LNCAP (cell line): ENCODE data around the gene ASIC2.

Source experiments
- CTCF ChIP-seq: fragments of 450-650 bp; IDR thresholded peaks from 2 replicates; pipeline ENCODE4 v1.5.1; 2017; ENCODE audit warnings: mild to moderate bottlenecking

ASIC2 gene

DNA sequence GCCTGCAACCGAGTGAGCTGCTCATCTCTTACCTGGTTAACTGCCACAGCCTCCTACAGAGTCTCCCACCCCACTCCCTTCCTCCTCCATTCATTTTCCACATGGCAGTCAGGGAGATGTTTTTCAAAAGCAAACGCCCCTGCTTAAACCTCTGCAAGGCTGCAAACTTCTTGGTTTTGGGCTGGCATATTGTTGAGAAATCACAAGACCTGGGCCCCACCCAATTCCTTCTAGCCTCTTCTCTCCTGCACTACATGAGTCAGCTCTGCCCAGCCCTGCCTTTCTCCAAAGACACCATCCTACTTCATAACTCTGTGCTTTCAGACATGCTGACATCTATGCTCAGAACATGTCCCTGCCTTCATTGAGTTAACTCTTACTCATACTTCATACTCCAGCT, 165.4 kb downstream of the ASIC2 start:
- no peak for TF ChIP-seq CTCF

GRCh38 chr17:33126086-33126485, 167.0 kb downstream of the ASIC2 start:
- TF ChIP-seq CTCF: no peak

DNA sequence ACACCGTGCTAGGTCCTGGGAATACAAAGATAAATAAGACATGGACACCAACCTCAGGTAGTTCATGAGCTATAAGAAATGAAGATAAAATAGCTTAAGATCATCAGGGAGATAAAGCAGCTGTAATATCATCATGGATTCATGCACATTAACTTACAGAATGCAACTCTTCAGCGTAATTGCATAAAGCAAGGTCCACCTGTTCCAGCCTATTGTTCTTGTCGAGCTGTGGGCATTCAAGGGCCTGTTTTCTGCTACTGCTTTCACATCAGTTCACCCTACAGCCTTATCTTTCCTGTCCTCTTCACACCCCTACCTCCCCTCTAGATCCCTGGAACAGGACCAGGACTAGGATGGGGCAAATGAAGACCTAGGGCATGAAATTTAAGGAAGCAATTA, 167.5 kb downstream of the ASIC2 start:
- TF ChIP-seq CTCF: no peak

DNA sequence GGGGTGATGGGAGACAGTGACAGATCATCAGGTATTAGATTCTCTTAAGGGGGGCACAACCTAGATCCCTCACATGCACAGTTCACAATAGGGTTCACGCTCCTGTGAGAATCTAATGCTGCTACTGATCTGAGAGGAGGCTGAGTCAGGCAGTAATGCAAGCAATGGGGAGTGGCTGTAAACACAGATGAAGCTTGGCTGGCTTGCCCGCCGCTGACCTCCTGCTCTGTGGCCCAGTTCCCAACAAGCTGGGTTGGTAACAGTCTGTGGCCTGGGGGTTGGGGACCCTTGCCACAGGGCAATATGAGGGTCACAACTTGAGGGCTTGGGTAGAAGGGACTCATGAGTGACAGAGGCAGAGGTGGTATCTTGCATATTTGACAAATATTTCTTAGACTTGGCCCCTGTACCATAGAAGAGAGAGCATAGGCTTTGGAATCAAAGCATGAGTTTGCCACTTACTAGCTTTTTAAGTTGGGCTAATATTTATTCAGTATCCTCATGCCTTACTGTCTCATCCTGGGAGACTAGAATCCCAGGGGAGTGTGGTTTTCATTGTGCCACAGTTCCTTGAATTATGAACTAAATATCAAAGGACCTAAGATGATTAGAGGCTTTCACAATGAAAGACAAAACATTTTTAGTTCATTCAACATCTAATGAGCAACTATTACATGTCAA, 168.1 kb downstream of the ASIC2 start:
- TF ChIP-seq CTCF: no peak

DNA sequence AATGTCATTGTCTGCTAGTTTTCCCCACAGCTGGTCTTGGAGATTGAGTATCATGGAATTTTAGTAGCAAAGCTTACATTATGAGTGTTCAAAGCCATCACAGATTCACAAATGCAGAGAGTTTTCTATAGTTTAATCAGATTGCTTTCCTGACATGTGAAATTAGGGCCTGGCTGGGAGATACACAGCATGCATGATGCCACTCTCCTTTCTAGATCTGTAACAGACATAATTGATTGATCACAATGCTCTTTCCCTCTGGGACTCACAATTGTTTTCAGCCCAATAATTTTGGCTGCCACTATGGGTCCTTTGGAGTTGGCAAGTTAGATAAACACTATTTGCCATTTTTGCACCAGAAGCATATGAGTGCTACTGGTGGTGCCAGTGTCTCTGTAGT, 168.9 kb downstream of the ASIC2 start:
- TF ChIP-seq CTCF: no peak

DNA sequence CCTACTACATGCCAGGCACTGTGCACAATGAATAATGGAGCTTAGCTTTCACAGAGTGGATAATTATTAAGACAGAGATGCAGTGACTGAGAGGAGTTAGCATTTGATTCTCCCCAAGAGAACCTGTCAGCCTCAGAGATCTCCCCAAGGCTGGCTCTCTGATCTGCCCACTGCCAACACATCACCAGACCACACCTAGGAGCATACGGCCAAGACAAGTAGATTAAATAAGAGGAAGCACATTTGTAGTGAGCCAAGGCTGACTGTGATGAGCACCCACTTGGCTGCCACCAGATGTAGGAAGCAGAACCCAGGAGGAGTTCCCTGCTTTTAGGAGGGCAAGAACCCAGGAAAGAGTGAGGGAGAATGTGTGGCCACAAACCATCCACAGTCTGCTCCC, 171.3 kb downstream of the ASIC2 start:
- no peak for TF ChIP-seq CTCF

DNA sequence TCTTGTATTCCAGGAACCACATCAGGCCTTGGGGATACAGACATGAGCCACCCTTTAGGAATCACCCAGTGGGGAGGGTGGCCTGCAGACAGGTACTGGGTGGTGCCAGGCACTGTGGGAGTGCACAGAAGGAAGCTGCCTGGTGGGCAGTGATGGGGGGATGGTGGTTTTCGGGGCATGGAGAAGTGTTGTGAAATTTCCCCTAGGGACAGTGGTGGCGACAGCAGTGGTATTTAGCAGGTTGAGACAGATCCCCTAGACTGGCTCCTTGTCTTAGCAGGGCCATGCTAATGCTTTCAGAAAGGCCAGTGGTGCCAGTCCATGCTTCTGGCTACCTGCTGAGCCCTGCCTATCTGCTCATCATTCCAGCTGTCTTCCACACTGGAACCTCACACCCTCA, 171.8 kb downstream of the ASIC2 start:
- no peak for TF ChIP-seq CTCF

DNA sequence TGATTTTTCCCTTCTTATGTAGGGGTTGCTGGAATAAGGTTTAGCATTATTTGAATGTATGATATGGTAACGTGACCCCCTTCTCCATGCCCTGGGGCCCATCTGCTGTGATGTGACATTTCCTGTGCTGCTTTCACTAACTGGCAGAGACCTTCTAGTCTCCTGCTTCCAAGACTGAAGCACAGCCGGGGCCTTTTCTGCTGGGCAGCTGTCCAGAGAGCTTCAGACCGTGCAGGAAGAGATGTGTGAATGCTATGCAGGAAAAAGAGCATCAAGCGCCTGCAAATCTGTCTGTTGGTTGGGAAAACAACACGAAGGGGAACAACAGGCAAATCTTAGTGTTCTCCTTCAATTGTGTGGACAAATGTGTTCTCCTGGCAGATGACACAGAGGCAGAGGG, 173.0 kb downstream of the ASIC2 start:
- TF ChIP-seq CTCF: no peak
